Panc1 (cell line): ENCODE data around the gene TANC1.

Source experiments
- POLR2AphosphoS5 ChIP-seq: IDR thresholded peaks from 2 replicates; pipeline ENCODE4 v1.6.1; 2012; ENCODE audit warnings: mild to moderate bottlenecking, low read depth, low read length, moderate library complexity
- TF ChIP-seq, protein P1 (sequence below): fragments of 450-650 bp; IDR thresholded peaks from 2 replicates; pipeline ENCODE4 v1.5.1; 2017; ENCODE audit warnings: mild to moderate bottlenecking

DNA sequence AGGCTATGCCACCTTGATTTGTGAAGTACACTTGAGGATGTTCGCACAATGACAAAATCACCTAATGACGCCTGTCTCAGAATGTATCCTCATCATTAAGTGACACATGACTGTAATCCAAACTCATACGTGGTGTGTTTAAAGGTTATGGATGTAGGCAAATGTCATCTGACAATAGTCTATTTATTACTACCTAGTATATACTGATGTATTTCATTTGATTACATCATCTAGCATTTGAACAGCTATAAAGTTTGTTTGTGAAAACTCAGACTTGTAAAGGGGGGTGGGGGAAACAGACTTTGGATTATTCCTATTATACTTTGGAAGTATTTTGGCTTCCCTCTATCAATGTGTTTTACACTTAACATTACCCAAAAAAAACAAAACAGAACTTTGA lies 129.9 kb downstream of the TANC1 start:
- TF ChIP-seq POLR2AphosphoS5 = no peak
- TF ChIP-seq, protein P1, sequence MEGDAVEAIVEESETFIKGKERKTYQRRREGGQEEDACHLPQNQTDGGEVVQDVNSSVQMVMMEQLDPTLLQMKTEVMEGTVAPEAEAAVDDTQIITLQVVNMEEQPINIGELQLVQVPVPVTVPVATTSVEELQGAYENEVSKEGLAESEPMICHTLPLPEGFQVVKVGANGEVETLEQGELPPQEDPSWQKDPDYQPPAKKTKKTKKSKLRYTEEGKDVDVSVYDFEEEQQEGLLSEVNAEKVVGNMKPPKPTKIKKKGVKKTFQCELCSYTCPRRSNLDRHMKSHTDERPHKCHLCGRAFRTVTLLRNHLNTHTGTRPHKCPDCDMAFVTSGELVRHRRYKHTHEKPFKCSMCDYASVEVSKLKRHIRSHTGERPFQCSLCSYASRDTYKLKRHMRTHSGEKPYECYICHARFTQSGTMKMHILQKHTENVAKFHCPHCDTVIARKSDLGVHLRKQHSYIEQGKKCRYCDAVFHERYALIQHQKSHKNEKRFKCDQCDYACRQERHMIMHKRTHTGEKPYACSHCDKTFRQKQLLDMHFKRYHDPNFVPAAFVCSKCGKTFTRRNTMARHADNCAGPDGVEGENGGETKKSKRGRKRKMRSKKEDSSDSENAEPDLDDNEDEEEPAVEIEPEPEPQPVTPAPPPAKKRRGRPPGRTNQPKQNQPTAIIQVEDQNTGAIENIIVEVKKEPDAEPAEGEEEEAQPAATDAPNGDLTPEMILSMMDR = no peak
